H9 (cell line): ENCODE measurements around the gene CDK6. TPM values are rescaled to one million over a fixed set of nuclear protein-coding genes. Genes with fewer than 3 reads are reported as not detected.

Experiments used
- DNase-seq: peaks from one replicate; pipeline ENCODE4 v3.0.0-alpha.2; 2017
- H2AFZ ChIP-seq: one replicate; pipeline ENCODE4 v1.6.1; 2013; ENCODE audit warnings: mild to moderate bottlenecking, low read length, control low read depth, moderate library complexity
- H2AK5ac ChIP-seq: 2 replicates; pipeline ENCODE4 v1.6.1; 2013; ENCODE audit warnings: low read length, control low read depth, mixed read lengths; ENCODE audit not compliant: insufficient read length
- H2BK120ac ChIP-seq: one replicate; pipeline ENCODE4 v1.6.1; 2013; ENCODE audit warnings: low read depth, mild to moderate bottlenecking, low read length, control low read depth, inconsistent platforms; ENCODE audit not compliant: poor library complexity, severe bottlenecking
- H2BK12ac ChIP-seq: 2 replicates; pipeline ENCODE4 v1.6.1; 2013; ENCODE audit warnings: low read length, control low read depth, mixed read lengths, low read depth; ENCODE audit not compliant: insufficient read length
- H2BK15ac ChIP-seq: 2 replicates; pipeline ENCODE4 v1.6.1; 2013; ENCODE audit warnings: low read depth, low read length, control low read depth
- H2BK20ac ChIP-seq: one replicate; pipeline ENCODE4 v1.6.1; 2013; ENCODE audit warnings: low read depth, mild to moderate bottlenecking, low read length, control low read depth, inconsistent platforms; ENCODE audit not compliant: poor library complexity, severe bottlenecking
- H2BK5ac ChIP-seq: 2 replicates; pipeline ENCODE4 v1.6.1; 2013; ENCODE audit warnings: low read length, control low read depth, mixed read lengths; ENCODE audit not compliant: insufficient read length
- H3K14ac ChIP-seq: 2 replicates; pipeline ENCODE4 v1.6.1; 2013; ENCODE audit warnings: low read length, control low read depth; ENCODE audit not compliant: insufficient read depth
- H3K18ac ChIP-seq: 2 replicates; pipeline ENCODE4 v1.6.1; 2013; ENCODE audit warnings: low read depth, mild to moderate bottlenecking, mixed read lengths, low read length, control low read depth; ENCODE audit not compliant: insufficient read length
- H3K23ac ChIP-seq: 2 replicates; pipeline ENCODE4 v1.6.1; 2013; ENCODE audit warnings: low read length, control low read depth, mixed read lengths, low read depth; ENCODE audit not compliant: insufficient read length
- H3K23me2 ChIP-seq: 2 replicates; pipeline ENCODE4 v1.6.1; 2013; ENCODE audit warnings: low read depth, mild to moderate bottlenecking, mixed read lengths, low read length, control low read depth; ENCODE audit not compliant: insufficient read length, poor library complexity, severe bottlenecking
- H3K27ac ChIP-seq: 2 replicates; pipeline ENCODE4 v1.5.1; 2013; ENCODE audit warnings: low read length, control low read depth, mixed read lengths, low read depth; ENCODE audit not compliant: insufficient read length
- H3K27me3 ChIP-seq: 2 replicates; pipeline ENCODE4 v1.6.1; 2013; ENCODE audit warnings: low read length, control low read depth, inconsistent platforms; ENCODE audit not compliant: insufficient read depth
- H3K4ac ChIP-seq: 2 replicates; pipeline ENCODE4 v1.6.1; 2013; ENCODE audit warnings: low read depth, mild to moderate bottlenecking, control low read depth, inconsistent platforms, low read length, moderate library complexity
- H3K4me1 ChIP-seq: 2 replicates; pipeline ENCODE4 v1.6.1; 2013; ENCODE audit warnings: low read length, control low read depth, inconsistent platforms; ENCODE audit not compliant: insufficient read depth
- H3K4me2 ChIP-seq: 2 replicates; pipeline ENCODE4 v1.6.1; 2013; ENCODE audit warnings: low read length, control low read depth, mixed read lengths; ENCODE audit not compliant: insufficient read length, insufficient read depth
- H3K56ac ChIP-seq: 2 replicates; pipeline ENCODE4 v1.6.1; 2013; ENCODE audit warnings: low read depth, mild to moderate bottlenecking, mixed read lengths, low read length, control low read depth; ENCODE audit not compliant: insufficient read length
- H3K79me1 ChIP-seq: 2 replicates; pipeline ENCODE4 v1.6.1; 2013; ENCODE audit warnings: low read depth, mild to moderate bottlenecking, moderate library complexity, low read length, control low read depth, inconsistent platforms; ENCODE audit not compliant: insufficient read depth, poor library complexity, severe bottlenecking
- H3K79me2 ChIP-seq: 2 replicates; pipeline ENCODE4 v1.6.1; 2013; ENCODE audit warnings: low read length, control low read depth, inconsistent platforms; ENCODE audit not compliant: insufficient read depth
- H3K9ac ChIP-seq: 2 replicates; pipeline ENCODE4 v1.6.1; 2013; ENCODE audit warnings: low read length, control low read depth, mixed read lengths; ENCODE audit not compliant: insufficient read length; ENCODE audit errors: extremely low read depth
- H3K9me3 ChIP-seq: one replicate; pipeline ENCODE4 v1.6.1; 2013; ENCODE audit warnings: low read depth, low read length, inconsistent platforms; ENCODE audit not compliant: control insufficient read depth
- H3T11ph ChIP-seq: one replicate; pipeline ENCODE4 v1.6.1; 2013; ENCODE audit warnings: mild to moderate bottlenecking, low read length, control low read depth, inconsistent platforms
- H4K20me1 ChIP-seq: one replicate; pipeline ENCODE4 v1.6.1; 2013; ENCODE audit not compliant: control insufficient read depth, insufficient read length, insufficient read depth
- H4K5ac ChIP-seq: 2 replicates; pipeline ENCODE4 v1.6.1; 2013; ENCODE audit warnings: low read depth, mild to moderate bottlenecking, mixed read lengths, low read length, control low read depth; ENCODE audit not compliant: insufficient read length
- H4K8ac ChIP-seq: replicated peaks from 2 replicates; pipeline ENCODE4 v1.6.1; 2013; ENCODE audit warnings: low read length, control low read depth, mixed read lengths, low read depth; ENCODE audit not compliant: insufficient read length
- H4K91ac ChIP-seq: 2 replicates; pipeline ENCODE4 v1.6.1; 2013; ENCODE audit warnings: low read depth, mild to moderate bottlenecking, moderate library complexity, mixed read lengths, low read length, control low read depth; ENCODE audit not compliant: insufficient read length
- H3K27ac Mint-ChIP-seq, 3 experiments: 2 replicates in 2 of 3; 3 replicates in 1 of 3; pipeline ENCODE4 v1.8.0; 2020 to 2021; ENCODE audit warnings: mixed read lengths in 3 of 3, mild to moderate bottlenecking in 1 of 3, moderate library complexity in 1 of 3
- H3K27me3 Mint-ChIP-seq: 2 replicates; pipeline ENCODE4 v1.8.0; 2021; ENCODE audit warnings: low read depth, mild to moderate bottlenecking, moderate library complexity, mixed read lengths
- H3K36me3 Mint-ChIP-seq, 3 experiments: 2 replicates in 2 of 3; 3 replicates in 1 of 3; pipeline ENCODE4 v1.8.0; 2020 to 2021; ENCODE audit warnings: low read depth in 3 of 3, mixed read lengths in 3 of 3; ENCODE audit not compliant: insufficient read depth in 1 of 3
- H3K4me1 Mint-ChIP-seq, 2 experiments: 2 replicates each; pipeline ENCODE4 v1.8.0; 2020; ENCODE audit warnings: mixed read lengths in 2 of 2
- H3K4me3 Mint-ChIP-seq, 2 experiments: 2 replicates in 1 of 2; 3 replicates in 1 of 2; pipeline ENCODE4 v1.8.0; 2020 to 2021; ENCODE audit warnings: mild to moderate bottlenecking in 2 of 2, mixed read lengths in 2 of 2, moderate library complexity in 1 of 2
- H3K9me3 Mint-ChIP-seq, 2 experiments: 2 replicates in 1 of 2; 3 replicates in 1 of 2; pipeline ENCODE4 v1.8.0; 2020; ENCODE audit warnings: mild to moderate bottlenecking in 2 of 2, mixed read lengths in 2 of 2, moderate library complexity in 1 of 2
- CTCF ChIP-seq: fragments of 200-600 bp; sonication (generic); conservative IDR thresholded peaks from 3 replicates; pipeline ENCODE4 v1.8.0; 2021; ENCODE audit warnings: antibody characterized with exemption, mild to moderate bottlenecking
- WGBS: extraction: QIAGEN DNeasy Blood & Tissue Kit; methylation state at CpG from one replicate; pipeline ENCODE4 v1.1.7; 2013; ENCODE audit warnings: missing lambda C conversion rate, low lambda C conversion rate, mixed read lengths; ENCODE audit not compliant: insufficient read length; ENCODE audit errors: extremely low coverage; 5-methylcytosine and 5-hydroxymethylcytosine counted together
- total RNA-seq: library from RNA; stranded (reverse); gene quantifications from 2 replicates; pipeline ENCODE4 v1.2.1, GENCODE V29; 2021

Gene CDK6
- total RNA-seq, 1 experiment from 2014 or later = 30.0 TPM

GRCh38 chr7:92747041-92747835 lies 89.1 kb downstream of the CDK6 start:
- H2BK120ac ChIP-seq = no peak overlapping the region
- no peak overlapping the region for H2BK5ac ChIP-seq
- H3T11ph ChIP-seq = no peak overlapping the region
- no peak overlapping the region for H3K23ac ChIP-seq
- peaks cover 0 to 9% (median 2%) of the 10 kb centered on the region in 3 experiments; a peak in 3 of 7 replicates for H3K36me3 Mint-ChIP-seq
- H3K79me2 ChIP-seq = no peaks in the 10 kb centered on the region
- H3K9me3 Mint-ChIP-seq = no peaks in the 10 kb centered on the region
- WGBS = no CpG with 5 or more reads among the region's 3 CpGs
- H3K27me3 Mint-ChIP-seq = no peaks in the 10 kb centered on the region
- no peaks in the 10 kb centered on the region for H3K27me3 ChIP-seq
- H2AK5ac ChIP-seq = no peak overlapping the region
- H2BK12ac ChIP-seq = no peak overlapping the region
- H3K79me1 ChIP-seq = no peaks in the 10 kb centered on the region
- H3K4me1 Mint-ChIP-seq = peaks cover 31 to 33% of the 10 kb centered on the region in 2 experiments
- H3K4me3 Mint-ChIP-seq = no peak overlapping the region
- no peak overlapping the region for H2BK20ac ChIP-seq
- H3K9me3 ChIP-seq = no peaks in the 10 kb centered on the region
- H3K23me2 ChIP-seq = no peaks in the 10 kb centered on the region
- H3K9ac ChIP-seq = no peak overlapping the region
- peak overlapping the region; percentile 41 to 59 (median 49); a peak in 5 of 7 replicates for H3K27ac Mint-ChIP-seq
- H3K14ac ChIP-seq = no peak overlapping the region
- no peak for DNase-seq
- H2AFZ ChIP-seq = no peak overlapping the region
- H2BK15ac ChIP-seq = no peak overlapping the region
- H3K27ac ChIP-seq = no peak overlapping the region
- no peaks in the 10 kb centered on the region; the same call in 1 of the 2 replicates for H3K4me1 ChIP-seq
- H4K8ac ChIP-seq = no peak overlapping the region
- no peak overlapping the region for H3K18ac ChIP-seq
- H4K20me1 ChIP-seq = no peaks in the 10 kb centered on the region
- no peak overlapping the region for H3K56ac ChIP-seq
- H3K4ac ChIP-seq = no peak overlapping the region
- H4K5ac ChIP-seq = no peak overlapping the region
- H4K91ac ChIP-seq = no peak overlapping the region
- no peak for TF ChIP-seq CTCF
- H3K4me2 ChIP-seq = no peak overlapping the region
